Measurements from ENCODE around the gene EML6. TPM values are rescaled to one million over a fixed set of nuclear protein-coding genes. Genes with fewer than 3 reads are reported as not detected.
A peak's percentile ranks its signal among the peaks of the same experiment; 100 is the strongest.
"Not testable (repeated sequence)": the region's sequence is repeated elsewhere in the genome, so short reads cannot be mapped to it uniquely, and the experiment has no call there.

The EML6 gene
- total RNA-seq, 1 donor from 2014 or later: 0.56 TPM

GRCh38 chr2:54830546-54830945 lies 107.1 kb downstream of the EML6 start:
- ATAC-seq (ENCODE audit: poor library complexity) (no peak), DNase-seq (no peak)
- intact Hi-C loops (cut with DNase I): loop anchor here (10.0 kb wide), 2 partner anchors 96 to 726 kb away; no protein-coding TSS in a partner anchor

DNA sequence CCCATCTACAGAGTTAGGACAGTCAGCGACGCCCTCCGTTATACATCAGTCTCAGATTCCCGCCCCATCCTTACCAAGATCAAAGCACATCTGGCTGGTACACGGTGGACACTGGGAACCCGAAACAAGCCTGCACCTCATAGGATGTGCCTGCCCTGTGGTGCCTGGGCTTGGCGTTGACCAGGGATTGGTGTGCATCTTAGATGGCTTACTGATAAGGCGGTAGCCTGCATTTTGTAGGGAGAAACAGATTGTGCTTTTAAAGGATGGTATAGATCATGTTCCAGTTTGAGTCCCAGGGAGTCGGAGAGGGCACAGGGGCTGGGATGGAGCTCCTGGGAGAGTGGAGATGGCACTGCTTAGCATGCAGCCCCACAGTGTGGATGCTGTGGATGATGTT lies 108.0 kb downstream of the EML6 start:
- no peak for DNase-seq
- intact Hi-C loops (cut with DNase I): loop anchor here (10.0 kb wide), 2 partner anchors 97 to 727 kb away; no protein-coding TSS in a partner anchor
- ATAC-seq (ENCODE audit: poor library complexity): no peak

DNA sequence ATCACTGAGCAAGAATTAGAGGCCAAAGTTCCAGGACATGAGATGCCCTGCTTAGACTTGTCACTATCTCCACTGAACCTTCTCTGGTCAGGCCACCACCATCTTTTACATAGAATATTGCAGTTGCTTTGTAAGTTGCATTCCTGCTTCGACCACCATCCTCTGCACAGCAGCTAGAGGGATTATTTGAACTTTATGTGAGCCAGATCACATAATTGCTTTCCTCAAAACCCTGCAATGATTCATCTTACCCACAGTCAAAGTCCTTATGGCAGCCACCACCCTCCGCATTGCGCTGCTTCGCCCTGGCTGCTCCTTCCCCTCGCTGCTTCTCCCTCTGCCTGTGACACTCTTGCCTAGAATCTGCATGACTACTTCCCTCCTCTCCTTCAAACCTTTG lies 111.3 kb downstream of the EML6 start:
- DNase-seq (no peak), ATAC-seq (ENCODE audit: poor library complexity) (no peak)
- intact Hi-C loops (cut with DNase I): loop anchor here (10.0 kb wide), 2 partner anchors 100 to 730 kb away; no protein-coding TSS in a partner anchor

DNA sequence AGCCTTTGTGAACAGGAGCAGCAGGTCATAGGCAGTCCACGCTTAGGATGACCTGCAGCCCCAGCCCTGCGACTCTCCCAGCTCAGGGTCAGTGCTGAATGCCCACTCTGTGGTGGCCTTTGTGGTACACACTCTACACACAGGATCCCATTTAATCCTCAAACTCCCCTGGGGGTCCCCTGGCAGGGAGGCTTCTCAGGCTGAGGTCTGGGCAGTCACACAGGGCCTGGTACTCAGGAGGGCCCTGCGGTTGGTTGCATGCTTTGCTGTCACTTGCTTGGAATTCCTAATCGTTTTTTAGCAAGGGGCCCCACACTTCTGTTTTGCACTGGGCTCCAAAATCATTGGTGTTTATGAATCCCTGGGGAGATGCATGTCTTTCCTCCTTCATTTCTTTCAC lies 113.0 kb downstream of the EML6 start:
- no peak for ATAC-seq (ENCODE audit: poor library complexity)
- intact Hi-C loops (cut with DNase I): loop anchor here (10.0 kb wide), 2 partner anchors 102 to 732 kb away; no protein-coding TSS in a partner anchor
- no peak for DNase-seq

DNA sequence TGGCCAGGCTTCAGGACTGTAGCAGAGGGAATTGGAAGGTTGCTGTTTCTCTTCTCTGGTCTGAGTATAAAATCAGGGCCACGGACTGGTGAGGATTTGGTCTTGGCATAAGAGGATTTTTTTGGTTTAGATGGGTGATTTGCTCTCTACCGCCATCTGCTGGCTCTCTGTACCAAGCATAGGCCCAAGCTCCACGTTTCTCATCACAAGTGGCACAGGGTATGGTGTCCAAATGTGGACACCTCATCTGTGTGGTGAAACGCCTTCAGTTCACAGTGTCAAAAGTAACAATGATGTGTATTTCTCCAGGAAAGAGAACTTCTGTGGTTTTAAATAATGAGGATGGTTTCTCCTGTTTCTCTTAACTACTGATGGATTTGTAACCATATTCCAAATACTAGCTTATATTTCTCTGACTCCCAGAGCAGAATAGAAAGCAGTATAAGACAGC lies 115.1 kb downstream of the EML6 start:
- intact Hi-C loops (cut with DNase I): loop anchor here (10.0 kb wide), 2 partner anchors 104 to 734 kb away; no protein-coding TSS in a partner anchor
- ATAC-seq (ENCODE audit: poor library complexity) (peak; percentile 93), DNase-seq (peak; percentile 51)

DNA sequence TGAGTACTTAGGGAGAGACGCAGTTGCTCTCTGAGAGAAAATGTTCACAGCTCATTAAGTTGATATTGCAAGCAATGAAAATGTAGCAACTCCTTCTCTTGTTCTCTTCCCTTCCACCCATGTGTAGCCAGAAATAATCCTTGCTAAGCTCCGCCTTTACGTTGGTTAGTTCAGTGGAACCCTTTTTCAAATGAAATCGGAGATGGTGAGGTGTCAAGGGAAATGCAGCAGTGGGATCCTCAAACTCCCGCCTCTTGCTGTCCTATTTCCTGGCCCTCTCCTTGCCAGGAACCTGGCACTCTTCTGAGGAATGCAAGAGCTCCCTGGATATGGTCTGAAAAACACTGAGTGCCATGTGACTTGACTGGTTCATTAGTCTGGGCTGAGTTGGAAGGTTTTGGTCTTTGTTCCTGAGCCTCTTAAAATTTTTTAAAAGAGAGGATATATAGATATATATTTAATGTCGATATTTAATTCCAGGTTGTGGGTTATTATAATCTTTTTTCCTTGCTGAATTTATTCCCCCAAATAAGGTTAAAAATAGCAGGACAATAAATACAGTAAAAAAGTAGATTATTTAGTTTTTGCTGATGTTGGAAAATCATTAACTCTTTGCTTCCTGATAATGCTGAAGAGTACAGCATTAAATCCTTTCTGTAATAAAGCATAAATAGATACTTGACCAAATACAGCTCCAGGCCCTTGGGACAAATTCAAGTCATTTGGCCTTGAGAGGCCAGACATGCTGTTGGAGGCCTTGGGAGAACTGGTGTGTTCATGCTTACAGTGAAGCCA lies 116.2 kb downstream of the EML6 start:
- ATAC-seq (ENCODE audit: poor library complexity) (no peak), DNase-seq (no peak)
- intact Hi-C loops (cut with DNase I): loop anchor here (10.0 kb wide), 2 partner anchors 105 to 735 kb away; no protein-coding TSS in a partner anchor

DNA sequence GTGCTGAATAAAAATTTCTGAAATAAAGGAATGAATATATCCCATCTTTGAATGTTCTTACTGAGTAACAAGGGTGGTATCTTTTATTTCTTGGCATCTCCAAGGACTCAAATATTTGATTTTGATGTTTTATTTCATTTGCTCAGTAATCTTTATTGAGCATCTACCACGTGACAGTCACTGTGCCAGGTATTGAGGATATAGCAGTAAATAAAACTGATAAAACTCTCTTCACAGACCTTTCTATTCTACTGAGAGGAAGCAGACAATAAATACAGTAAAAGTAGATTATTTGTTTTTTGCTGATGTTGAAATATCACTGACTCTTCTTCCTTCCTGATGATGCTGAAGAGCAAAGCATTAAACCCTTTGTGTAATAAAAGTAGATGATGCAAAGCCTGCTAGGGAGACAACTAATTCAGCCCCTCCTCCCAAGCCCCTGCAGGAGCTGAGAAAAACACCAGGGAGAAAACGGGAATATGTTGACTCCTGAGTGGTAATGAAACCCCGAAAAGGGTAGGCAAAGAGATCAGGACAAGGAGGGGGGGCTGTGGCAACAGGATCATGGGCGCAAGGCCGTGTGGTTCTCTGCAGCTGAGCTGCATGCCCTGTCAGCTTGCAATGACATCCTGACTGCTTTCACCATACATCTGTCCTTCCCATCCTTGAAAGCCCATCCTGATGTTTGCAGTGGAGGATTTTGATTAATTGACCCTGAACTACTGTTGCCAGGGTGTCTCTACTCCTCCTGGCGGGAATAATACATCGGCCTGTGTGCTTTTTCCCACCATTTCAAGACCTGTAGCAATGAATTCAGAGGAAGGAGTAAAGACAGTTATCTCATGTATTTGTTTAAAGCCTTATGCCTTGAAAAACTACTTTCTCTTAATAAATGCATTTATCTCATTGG lies 117.4 kb downstream of the EML6 start:
- ATAC-seq (ENCODE audit: poor library complexity): no peak
- intact Hi-C loops (cut with DNase I): no loop called here

GRCh38 chr2:54841500-54841899 lies 118.0 kb downstream of the EML6 start:
- intact Hi-C loops (cut with DNase I): not testable (repeated sequence)

More for the DNA sequence above, 117.4 kb downstream of the EML6 start:
- DNase-seq: no peak

GRCh38 chr2:54845094-54845493 lies 121.6 kb downstream of the EML6 start:
- DNase-seq (no peak), ATAC-seq (ENCODE audit: poor library complexity) (no peak)
- intact Hi-C loops (cut with DNase I): no loop called here

More at GRCh38 chr2:54841500-54841899, 118.0 kb downstream of the EML6 start:
- ATAC-seq (ENCODE audit: poor library complexity); DNase-seq: not testable (repeated sequence)

DNA sequence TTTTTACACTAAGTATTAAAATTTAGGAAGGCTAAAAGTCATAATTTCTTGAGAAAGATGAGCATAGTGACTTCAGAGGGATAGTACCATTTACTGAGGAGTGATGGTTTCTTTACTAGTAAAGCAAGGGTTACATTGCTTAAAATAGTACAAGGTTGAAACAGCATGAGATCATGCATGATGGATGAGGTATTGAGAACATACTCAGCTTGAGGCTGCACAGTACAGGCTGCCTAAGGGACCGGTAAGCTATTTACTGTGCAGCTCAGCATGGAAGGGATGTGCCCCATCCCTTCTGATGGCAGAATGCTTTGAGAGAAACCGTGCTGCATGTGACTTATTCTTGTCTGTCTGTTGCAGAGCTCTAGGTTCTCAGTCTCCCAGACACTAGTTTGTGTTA lies 122.1 kb downstream of the EML6 start:
- DNase-seq (no peak), ATAC-seq (ENCODE audit: poor library complexity) (no peak)
- intact Hi-C loops (cut with DNase I): no loop called here

DNA sequence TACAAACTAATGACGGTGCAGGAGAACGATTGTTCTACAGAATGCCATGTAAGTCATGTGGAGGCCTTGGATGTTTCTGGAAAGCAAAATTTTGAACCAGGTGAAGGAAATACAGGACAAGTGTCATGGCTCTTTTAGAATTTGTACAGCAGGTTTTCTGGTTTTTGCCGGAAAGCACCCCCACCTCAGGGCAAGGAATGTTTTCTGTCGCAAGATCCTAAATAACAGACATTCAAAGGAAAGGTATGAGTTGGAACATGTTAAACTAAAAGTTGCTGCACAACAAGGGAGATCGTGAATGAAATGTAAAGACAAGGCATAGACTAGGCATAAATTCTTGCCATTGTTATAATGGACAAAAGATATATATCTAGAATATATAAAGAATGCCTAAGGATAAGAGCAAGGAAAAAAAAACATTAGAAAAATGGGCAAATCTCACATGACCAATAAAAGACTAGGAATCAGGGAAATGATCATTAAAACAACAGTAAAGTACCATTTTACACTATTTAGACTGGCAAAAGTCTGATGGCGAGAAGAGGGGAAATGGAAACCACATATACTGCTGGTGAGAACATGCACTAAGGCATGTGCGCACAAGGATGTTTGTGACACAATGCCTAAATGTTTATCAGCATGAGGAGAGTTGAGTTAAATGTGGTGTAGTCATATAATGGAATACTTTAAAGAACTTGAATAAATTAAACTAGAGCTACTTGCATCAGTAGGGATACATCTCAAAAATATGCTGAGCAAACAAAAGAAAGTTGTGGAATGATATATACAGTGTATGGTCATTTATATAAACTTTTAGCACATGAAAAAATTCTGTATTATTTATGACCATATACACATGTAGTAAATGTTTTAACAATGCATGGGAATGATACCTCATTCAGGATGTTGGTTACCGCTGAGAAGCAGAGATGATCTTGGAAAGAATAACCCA lies 127.0 kb downstream of the EML6 start:
- DNase-seq: no peak
- ATAC-seq (ENCODE audit: poor library complexity): no peak
- intact Hi-C loops (cut with DNase I): no loop called here

- ATAC-seq (ENCODE audit: poor library complexity) (no peak), DNase-seq (no peak)
- intact Hi-C loops (cut with DNase I): no loop called here
Observed at GRCh38 chr2:54853616-54854310, 130.3 kb downstream of the EML6 start.

GRCh38 chr2:54855434-54855833 lies 132.0 kb downstream of the EML6 start:
- intact Hi-C loops (cut with DNase I): no loop called here
- no peak for DNase-seq
- no peak for ATAC-seq (ENCODE audit: poor library complexity)

GRCh38 chr2:54858021-54858681 lies 134.7 kb downstream of the EML6 start:
- DNase-seq: no peak
- no peak for ATAC-seq (ENCODE audit: poor library complexity)
- intact Hi-C loops (cut with DNase I): no loop called here

DNA sequence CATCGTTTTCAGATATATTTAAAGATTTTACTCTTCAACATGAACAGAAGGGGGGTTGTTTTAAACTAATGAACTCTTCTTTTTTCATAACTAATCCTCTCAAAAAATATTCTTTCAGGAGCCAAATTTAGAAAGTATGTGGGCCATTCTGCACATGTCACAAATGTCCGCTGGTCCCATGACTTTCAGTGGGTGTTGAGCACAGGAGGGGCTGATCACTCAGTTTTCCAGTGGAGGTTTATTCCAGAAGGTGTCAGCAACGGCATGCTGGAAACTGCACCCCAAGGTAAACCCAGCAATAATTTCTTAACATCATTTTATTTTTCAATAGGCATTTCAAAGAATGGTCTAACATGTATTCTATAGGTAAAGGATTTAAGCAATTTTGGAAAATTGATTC lies 136.0 kb downstream of the EML6 start:
- no peak for DNase-seq
- intact Hi-C loops (cut with DNase I): no loop called here
- ATAC-seq (ENCODE audit: poor library complexity): no peak

DNA sequence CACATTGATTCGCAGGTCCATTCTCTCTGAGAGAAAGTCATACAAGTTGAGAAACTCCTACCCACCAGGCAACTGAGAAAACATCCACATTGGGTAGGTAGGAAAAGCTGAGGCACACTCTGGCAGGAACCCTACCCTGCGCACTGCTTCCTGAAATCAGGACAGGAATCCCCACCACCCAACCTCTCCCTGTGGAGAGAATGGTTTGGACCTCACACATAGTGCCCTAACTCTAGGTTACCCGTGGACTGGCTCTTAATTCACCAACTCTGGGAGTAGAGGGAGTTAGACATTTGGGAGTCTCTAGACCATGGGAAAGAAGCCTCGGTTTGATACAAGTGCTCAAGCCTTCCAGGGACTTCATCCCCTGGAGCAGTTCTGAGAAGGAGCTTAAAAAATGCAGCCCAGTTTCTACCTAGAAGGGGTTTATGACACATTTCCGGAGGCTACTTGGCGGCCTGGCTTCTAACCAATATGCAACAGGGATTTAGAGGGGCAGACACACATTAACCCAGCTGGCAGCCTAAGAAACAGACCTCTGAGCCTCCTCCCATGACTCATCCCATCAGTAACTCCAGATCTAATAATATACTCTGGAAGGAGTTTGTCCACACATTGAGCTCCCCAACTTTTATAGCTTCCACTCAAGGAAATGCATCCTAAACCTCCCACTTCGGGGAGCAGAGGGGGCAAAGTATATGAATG lies 136.7 kb downstream of the EML6 start:
- no peak for ATAC-seq (ENCODE audit: poor library complexity)
- intact Hi-C loops (cut with DNase I): no loop called here
- no peak for DNase-seq

GRCh38 chr2:54862229-54862628 lies 138.8 kb downstream of the EML6 start:
- DNase-seq (no peak), ATAC-seq (ENCODE audit: poor library complexity) (no peak)
- intact Hi-C loops (cut with DNase I): no loop called here

All from Right ventricle myocardium superior (tissue), 1 donor.